CD4-positive, alpha-beta T cell treated with Interleukin-2 at 100 ng/mL for 4 hours (primary cell): ENCODE results near the gene RAB11FIP4.

Source experiments
- DNase-seq: peaks from one replicate; pipeline ENCODE4 v3.0.0-alpha.2; 2020; ENCODE audit warnings: low spot score

RAB11FIP4 gene

GRCh38 chr17:31570231-31570630, 178.8 kb downstream of the RAB11FIP4 start:
- no peak for DNase-seq

GRCh38 chr17:31570951-31571892, 179.7 kb downstream of the RAB11FIP4 start:
- DNase-seq, result no peak

GRCh38 chr17:31572341-31572740, 180.9 kb downstream of the RAB11FIP4 start:
- no peak for DNase-seq

- DNase-seq, result no peak
These were observed 181.6 kb downstream of the RAB11FIP4 start for GRCh38 chr17:31573047-31573446.

GRCh38 chr17:31573861-31574260, 182.4 kb downstream of the RAB11FIP4 start:
- no peak for DNase-seq

GRCh38 chr17:31574458-31574857, 183.0 kb downstream of the RAB11FIP4 start:
- no peak for DNase-seq

- no peak for DNase-seq
These were observed 183.6 kb downstream of the RAB11FIP4 start for GRCh38 chr17:31575043-31575442.

- no peak for DNase-seq
These were observed 187.8 kb downstream of the RAB11FIP4 start for GRCh38 chr17:31579265-31579664.

GRCh38 chr17:31580316-31580705, 188.8 kb downstream of the RAB11FIP4 start:
- DNase-seq, result no peak

- DNase-seq, result no peak
These were observed 189.4 kb downstream of the RAB11FIP4 start for GRCh38 chr17:31580706-31581490.

GRCh38 chr17:31581491-31581890, 190.0 kb downstream of the RAB11FIP4 start:
- no peak for DNase-seq

- no peak for DNase-seq
These were observed 190.9 kb downstream of the RAB11FIP4 start for GRCh38 chr17:31582151-31582907.

GRCh38 chr17:31583772-31584356, 192.4 kb downstream of the RAB11FIP4 start:
- no peak for DNase-seq

GRCh38 chr17:31584438-31585279, 193.2 kb downstream of the RAB11FIP4 start:
- DNase-seq, result no peak

- DNase-seq, result no peak
These were observed 193.8 kb downstream of the RAB11FIP4 start for GRCh38 chr17:31585280-31585630.

- no peak for DNase-seq
These were observed 195.5 kb downstream of the RAB11FIP4 start for GRCh38 chr17:31586946-31587345.

- no peak for DNase-seq
These were observed 196.0 kb downstream of the RAB11FIP4 start for GRCh38 chr17:31587462-31587861.
